Measurements from ENCODE around the gene CNTN4.

DNA sequence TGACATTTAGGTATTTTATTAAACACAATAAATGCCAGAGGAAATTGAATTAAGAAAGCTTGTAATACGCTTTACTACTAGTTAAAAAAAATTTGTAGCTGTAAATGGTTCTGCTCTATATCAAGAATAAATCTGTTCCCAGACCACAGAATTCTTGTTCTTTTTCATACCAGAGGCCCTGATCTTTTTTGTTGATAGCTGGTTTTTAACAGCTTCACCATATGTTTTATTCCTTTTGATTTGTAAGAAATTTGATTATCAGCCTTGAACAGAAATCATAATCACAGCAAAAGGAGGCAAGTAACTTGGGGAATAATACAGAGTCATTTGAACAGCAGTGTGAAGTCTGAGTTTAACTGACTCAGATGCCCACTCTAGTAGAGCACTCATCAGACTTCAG is 202.7 kb downstream of the CNTN4 start:
- no peak for TF ChIP-seq CTCF (optimal IDR thresholded peaks at IDR 0.05 in 1 of 3, IDR thresholded peaks at IDR 0.05 in 1 of 3, conservative IDR thresholded peaks at IDR 0.05 in 1 of 3; ENCODE audit: extremely low read depth in 1 of 3, insufficient read depth in 2 of 3, low read length in 3 of 3)
- no peak for TF ChIP-seq EZH2 (IDR thresholded peaks at IDR 0.05; ENCODE audit: low read length)

Data from keratinocyte (primary cell).